HCT116 (cell line): Measurements from ENCODE around the gene PRSS2.

ENCODE experiments used
- EZH2 ChIP-seq: fragments of 200-600 bp; sonication (generic); IDR thresholded peaks from 2 replicates; pipeline ENCODE4 v1.6.1; 2017; ENCODE audit warnings: antibody characterized with exemption, mixed run types
- POLR2AphosphoS5 ChIP-seq: IDR thresholded peaks from 2 replicates; pipeline ENCODE4 v1.6.1; 2011; ENCODE audit warnings: mild to moderate bottlenecking, low read depth, low read length, moderate library complexity
- TF ChIP-seq, protein P1 (sequence below): IDR thresholded peaks from 2 replicates; pipeline ENCODE4 v1.6.1; 2012

DNA sequence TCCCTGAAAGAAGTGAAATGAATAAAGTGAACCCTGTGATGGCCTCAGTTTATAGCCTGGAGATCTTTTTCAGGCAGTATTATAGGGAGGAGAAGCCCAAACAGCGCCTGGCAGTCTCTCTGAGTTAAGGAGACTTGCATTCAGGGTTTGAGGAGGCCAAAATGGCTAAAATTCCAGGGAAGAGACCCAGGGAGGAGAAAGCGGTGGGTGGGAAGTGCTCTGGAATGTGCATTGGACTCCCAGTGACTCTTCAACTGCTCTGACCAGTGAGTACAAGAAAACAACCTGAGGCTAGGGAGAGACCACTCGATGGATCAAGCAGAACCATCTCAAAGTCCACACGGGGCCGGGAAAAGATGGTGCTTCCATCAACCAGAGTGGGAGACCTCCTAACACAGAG lies 48.8 kb downstream of the PRSS2 start:
- no peak for TF ChIP-seq POLR2AphosphoS5
- TF ChIP-seq, protein P1, sequence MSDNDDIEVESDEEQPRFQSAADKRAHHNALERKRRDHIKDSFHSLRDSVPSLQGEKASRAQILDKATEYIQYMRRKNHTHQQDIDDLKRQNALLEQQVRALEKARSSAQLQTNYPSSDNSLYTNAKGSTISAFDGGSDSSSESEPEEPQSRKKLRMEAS, result no peak
- TF ChIP-seq EZH2, result no peak
